HG02678 (cell line): ENCODE results near the gene USH2A.

Experiments used
- ATAC-seq: cut with Tn5 transposase; IDR thresholded peaks from one replicate; pipeline ENCODE4 v1.9.1; 2021; ENCODE audit warnings: mild to moderate bottlenecking, moderate library complexity; ENCODE audit not compliant: unreplicated experiment

Gene USH2A

DNA sequence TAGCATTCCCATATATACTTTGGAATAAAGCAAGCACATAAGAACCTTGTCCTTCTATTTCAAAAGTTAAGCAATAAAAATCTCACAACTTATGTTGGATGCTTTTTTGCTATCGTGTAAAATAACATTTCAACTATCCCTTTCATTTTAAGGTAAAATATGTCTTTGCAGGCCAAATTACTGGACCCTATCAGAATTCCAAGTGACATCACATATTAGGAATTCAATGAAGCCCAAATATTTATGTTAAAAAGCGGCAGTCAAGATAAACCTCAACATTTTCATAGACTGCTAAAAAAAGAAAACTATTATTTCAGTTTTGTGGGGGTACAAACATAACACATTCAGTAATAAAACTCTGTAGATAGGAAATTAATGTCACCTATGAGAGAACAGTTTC lies 604.1 kb downstream of the USH2A start:
- no peak for ATAC-seq

DNA sequence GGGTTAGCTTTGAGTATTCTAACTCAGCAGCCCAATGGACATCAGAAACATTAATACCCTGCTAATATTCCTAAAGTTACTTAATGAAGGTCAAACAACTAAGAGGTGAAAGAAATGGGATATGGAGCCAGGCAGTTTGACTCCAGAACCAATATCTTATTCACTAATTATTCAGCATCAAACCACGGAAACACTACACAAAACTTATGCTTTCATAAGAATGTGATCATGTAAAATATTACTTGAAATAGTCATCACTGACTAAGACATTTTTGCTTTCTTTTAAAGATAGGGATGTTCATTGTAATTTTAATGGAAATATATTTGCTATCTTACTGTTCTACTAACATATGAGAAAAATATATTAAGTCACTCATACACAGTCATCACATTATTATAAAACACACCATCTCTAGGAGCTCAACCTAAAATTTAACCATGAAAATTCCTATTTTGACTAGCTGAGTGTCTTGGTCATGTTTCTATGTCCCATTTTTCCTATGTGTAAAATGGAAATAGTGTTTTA lies 615.3 kb downstream of the USH2A start:
- ATAC-seq: no peak

DNA sequence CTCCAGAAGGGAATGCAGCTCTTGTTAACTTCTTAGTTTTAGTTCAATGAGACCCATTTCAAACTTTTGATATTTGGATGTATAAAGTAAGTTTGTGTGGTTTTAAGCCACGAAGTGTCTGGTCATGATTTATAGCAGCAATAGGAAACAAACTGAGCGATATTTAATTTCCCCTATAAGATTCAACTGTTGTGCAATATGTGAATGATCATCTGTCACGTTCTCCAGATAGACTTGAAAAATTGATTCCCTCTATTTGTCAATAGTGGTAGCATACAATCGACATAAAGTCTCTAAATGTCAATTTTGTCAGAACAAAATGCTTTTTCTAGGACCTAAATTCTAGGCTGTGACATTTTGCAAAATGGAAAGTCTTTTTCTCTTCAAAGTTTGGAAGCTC lies 616.0 kb downstream of the USH2A start:
- ATAC-seq: no peak

DNA sequence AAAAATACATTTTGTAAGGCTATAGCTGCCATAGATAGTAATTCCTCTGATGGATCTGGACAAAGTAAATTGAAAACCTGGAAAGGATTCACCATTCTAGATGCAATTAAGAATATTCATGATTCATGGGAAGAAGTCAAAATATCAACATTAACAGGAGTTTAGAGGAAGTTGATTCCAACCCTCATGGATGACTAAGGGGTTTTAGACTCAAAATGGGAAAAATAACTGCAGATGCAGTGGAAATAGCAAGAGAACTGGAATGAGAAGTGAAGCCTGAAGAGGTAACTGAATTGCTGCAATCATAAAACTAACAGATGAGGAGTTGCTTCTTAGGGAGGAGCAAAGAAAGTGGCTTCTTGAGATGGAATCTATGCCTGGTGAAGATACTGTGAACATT lies 625.4 kb downstream of the USH2A start:
- ATAC-seq: no peak

DNA sequence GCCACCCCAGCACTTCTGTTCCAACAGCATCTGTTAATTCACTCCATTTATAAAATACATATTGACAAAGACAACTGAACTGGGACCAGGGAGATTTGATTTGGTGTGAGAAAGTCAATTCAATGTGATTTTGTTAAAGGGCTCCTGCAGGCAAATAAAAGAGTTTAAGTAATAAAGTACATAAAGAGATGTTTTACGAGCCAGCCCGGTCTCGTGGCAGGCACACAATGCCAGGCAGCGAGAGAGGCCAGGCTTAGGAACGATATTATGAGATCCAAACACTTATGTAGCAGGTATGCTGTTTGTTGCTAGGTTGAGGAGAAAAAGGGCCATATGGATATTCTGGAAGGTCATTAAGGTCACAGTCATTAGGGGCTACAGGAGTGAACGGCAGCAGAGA lies 629.1 kb downstream of the USH2A start:
- no peak for ATAC-seq

DNA sequence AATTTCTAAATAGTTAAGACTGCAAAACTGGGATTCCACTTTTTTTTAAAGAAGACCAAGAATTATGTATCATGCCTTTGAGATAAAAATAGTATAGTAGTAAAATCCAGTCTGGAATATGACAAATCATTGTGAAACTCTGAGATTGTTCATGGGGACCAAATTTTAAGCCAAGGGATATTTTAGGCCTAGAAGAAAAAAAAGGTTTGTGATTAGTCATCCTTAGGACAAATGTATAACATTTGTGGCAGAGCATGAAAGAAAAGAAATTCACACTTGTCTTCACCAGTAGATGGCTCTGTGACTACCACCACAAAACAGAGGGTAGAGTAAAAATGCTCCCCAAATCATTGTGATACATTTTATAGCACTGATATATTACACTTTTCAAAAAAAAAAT lies 630.1 kb downstream of the USH2A start:
- no peak for ATAC-seq

DNA sequence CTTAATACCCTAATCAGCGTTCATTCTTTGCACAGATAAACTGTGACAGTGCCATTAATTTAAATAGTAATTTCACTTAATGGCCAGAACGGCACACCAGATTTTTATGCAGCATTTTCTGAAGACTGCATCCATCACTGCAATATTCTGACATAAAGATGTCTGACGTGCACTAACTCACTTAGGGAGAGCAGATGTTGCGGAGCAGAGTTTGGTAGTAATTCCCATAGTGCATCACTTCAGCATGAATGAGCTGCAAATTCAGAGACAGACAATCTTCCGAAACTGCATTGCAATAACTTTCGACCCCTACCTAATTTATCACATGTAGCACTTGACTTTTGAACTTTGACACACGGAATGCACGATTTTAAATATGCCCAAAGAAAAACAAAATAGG lies 630.8 kb downstream of the USH2A start:
- ATAC-seq: no peak

DNA sequence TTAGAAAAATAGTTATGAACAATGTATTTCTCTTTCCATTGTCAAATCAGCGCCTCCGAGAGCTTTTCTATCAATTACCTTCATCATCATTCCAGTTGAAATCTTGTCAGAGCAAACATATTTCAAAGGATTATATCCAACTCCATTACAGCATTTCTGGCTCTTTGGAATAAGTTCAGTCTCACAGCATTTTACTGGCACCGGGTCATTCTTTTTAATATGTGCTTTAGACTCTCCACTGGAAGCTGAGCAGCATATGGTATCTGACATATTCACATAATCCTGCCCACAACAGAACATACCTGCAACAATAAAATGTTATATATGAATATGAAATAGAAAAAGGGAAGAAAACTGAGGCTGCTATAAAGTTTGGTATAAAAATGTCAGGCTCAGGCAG lies 633.3 kb downstream of the USH2A start:
- ATAC-seq: no peak

DNA sequence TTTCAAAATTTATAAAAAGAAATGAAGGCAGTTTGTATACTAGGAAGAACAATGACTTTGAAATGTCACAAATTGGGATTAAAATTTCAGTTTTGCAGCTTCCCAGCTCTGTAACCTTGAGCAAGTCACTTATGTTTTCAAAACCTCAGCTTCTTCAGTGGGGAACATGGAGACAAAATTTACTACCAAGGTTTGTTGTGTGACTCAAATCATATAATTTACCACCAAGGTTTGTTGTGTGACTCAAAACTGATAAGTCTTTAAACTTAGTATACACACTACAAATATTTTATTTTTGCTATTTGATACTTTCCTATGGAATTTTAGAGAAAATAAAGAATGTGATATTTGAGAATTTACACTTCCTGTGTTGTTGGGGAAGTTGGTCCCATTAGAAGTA lies 636.3 kb downstream of the USH2A start:
- no peak for ATAC-seq

DNA sequence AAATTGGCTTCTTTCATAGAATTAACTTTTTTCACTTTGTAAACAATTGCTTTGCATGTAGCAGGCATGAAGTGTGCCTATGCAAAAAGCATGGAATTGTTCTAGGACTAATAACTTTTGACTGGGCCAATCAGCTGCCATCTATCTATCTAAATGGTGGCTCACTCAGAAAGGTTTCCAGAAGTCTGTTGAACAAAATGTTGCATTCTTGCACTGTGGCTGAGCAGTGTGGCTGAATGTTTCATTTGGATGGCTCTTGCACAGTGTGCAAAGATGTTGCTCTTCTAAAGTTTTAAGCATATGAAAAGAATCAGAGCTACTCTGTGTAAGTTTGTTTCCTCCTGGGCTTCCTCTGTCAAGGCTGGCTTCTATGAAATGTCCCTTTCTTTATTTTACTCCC lies 642.6 kb downstream of the USH2A start:
- ATAC-seq: no peak

DNA sequence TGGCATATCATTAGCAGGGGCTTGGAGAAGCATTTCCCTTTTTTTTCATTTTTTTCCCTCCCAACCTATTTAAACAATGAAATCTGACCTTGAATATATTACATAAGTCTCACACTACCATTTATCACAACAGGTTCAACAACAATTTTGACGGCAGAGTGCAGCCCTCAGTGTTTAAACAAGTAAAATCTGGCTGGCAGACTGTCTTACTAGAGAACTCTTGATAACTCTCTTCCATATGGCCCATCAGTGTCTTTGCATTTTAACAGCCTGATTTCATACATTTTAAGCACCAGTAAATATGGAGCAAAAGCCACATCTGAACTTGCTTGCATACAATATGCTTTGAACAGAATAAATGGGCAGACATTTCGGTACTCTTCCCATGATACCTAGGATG lies 643.1 kb downstream of the USH2A start:
- no peak for ATAC-seq

DNA sequence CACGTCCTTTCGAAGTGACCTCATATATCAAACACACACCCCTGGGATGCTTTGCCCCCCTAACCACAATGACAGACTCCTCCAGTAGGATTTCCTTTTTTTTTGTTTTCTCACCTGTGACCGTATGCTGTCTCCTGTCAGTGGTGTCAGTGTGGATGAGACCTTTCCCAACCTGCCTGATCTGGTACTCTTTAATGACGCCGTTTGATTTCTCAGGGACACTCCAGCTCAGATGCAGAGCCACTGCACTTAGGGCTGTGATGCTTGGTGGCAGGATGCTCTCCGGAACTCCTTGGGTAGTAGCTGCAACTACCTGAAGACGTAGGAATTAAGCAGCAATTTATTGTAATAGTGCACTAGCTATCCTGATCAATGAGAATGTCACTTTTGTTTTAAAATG lies 643.5 kb downstream of the USH2A start:
- no peak for ATAC-seq

DNA sequence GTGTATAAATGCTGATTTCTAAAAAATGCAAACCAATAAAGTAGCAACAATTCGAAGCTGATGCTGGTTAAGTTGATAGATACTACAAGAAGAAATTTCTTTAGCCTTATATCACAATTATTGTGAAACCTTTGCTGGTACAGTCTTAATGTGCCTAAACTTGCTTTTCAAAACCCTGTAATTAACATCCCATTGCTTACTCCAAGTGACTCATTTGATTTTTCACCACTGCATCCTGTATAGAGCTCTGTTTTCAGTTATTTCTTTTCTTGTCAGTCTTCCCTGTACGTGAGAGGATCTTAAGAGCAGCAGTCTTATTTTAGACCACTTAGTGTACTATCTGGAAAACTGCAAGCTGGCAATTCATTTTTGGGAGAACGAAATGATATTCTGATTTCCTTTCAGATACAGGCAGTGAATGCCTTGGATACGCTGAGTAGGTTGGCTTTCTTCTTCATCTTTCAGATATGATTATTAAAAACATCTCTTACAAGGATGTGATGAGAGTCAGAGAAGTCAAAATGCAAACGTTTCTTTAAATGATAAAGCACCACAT lies 645.8 kb downstream of the USH2A start:
- no peak for ATAC-seq

DNA sequence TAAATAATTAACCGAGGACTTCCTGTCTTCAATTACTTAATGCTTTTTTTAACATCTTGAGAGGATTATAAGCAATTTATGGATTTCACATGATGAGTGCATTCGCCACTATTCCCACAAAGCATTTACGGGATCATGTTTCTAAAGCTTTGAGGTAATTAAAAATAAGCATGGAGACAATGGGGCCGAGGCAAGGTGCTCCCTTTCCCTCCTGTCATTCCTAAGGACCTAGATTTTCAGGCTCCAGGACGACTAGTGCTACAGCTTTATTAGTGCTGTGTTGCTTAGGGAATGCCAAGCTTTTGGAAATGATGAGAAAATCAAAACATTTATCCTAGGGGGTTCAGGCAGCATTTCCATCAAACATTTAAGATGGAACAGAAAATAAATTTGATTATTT lies 646.9 kb downstream of the USH2A start:
- no peak for ATAC-seq

DNA sequence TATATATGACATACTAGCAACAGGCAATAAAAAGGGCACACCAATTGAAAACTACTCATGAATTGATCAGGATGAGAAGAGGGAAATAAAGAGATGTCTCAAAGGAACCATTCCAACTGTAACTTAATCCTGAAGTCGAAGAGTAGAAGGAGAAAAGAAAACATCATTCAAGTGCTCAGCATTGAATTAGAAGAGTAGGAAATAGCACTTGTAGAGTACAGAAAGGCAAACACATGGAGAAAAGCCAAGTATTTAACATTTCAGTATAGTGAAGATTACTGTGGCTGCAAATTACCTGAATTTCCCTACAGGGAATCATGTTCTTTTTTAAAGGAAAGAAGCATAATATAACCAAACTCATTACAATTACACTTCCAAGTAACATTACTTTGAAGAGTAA lies 651.1 kb downstream of the USH2A start:
- no peak for ATAC-seq

DNA sequence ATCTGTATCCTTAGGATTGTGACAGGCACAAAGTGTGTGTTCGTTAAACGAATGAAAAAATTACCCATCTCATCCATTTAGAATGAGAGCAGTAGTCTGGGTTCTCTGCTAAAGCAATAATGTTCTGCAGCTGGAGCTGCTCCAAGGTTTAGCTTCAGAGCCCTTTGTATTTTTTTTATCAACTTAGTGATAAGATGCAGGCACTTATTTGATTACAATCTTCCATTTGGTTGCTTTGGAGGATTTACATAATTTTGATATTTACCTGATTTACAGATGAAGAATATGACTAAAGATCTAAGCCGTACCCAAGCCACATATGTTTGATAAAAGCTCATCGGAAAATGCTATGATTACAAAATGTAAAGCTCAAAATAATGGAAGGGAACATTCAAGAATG lies 654.9 kb downstream of the USH2A start:
- ATAC-seq: no peak

DNA sequence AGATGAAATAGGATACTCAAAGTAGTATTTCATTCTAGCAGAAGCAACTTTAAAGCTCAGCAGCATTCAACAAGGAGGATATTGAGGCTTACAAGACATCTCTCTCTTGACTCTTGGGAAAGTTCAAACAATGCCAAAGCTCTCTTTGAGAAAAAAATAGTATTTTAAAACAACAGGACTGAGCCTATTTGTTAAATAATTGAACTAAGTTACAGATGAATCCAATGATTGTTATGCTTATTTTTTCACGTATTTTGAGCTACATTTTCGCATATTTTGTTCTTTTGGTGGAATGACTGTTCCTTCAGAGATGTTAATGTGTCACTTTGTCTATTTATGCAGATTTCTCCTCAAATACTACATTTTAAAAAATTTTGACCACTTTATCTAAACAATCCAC lies 655.5 kb downstream of the USH2A start:
- no peak for ATAC-seq

DNA sequence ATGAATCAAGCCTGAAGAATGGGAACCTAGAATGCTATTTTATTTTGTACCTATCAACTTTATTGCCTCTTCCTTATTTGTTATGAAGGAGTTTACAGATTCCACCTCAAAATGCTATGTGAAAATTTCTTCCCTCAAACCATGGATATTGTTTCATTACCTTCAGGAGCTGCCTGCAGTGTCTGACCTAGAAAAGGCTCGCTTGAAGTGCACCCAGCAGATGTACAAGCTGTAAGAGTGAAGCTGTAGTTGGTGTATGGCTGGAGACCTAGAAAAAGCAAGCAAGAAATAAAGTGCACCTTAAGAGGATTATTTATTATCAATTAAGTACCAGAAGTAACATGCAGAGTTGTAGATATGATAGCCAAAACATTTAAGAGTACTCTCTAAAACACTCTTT lies 656.7 kb downstream of the USH2A start:
- ATAC-seq: no peak

DNA sequence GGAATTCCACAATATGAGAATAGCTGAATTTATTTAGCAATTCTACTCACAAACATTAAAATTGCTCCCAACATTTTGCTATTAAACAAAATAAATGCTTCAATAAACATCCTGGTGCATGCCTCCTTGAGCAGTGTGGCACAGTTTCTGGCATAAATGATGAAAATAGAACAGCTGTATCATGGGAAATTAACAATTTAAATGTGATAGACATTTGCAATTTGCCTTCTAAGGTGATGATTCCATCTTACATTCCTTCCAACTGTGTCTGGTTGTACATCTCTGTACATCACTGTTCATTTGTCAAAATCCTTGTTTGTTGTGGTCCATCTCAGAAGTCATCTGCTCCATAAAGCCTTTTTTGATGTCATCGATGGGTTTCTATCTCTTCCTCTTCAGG lies 657.4 kb downstream of the USH2A start:
- no peak for ATAC-seq

DNA sequence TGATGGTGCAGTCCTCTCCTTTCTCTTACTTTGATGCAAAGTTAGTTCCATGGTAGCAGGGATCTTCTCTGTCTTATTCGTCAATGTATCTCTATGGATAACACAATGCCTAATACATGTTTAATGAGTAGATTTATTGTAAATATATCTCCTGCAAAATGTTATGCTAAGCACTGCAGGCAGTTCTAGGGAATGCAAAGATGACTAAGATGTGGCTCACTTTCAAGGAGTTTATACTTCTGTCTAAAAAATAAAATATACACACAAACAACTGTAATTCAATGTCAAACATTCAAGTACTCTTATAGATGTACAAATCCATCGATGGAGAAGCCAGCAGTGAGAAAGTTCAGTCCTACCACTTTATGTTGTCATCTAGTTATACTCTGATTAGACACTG lies 661.8 kb downstream of the USH2A start:
- no peak for ATAC-seq

DNA sequence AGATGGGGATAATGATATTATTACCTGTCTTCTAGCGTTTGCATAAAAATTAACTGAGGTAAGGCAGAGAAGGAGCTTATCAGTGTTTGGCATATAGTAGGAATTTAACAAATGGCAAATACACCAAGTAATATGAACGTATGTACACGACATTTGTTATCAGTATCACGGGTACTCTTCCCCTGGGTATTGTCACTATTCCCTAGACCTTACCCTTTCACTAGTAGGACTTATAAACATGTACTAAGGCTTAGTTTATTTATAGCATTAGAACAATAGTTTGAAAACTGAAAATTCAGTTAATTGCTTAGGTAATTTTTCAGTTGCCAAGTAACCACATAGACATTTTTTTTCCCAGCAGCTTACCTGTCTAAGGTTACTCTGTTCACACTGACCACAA lies 669.1 kb downstream of the USH2A start:
- ATAC-seq: no peak

DNA sequence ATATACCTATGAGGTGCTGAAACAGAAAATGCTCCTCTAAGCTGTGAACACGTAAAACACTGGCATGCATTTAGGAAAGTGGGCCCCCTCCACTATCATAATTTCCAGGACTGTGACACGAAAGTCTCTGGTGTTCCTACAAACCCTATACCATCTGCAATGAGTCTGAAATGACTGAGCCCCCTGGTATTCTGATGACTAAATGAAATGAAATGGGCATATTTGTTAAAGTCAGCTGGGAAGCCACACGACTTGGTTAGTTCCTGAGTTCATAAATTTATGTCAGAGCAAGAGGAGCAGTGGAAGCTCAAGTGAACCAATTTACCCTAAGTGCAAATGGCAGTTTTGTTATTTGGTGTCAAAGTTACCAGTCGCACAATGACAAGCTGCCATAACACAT lies 673.8 kb downstream of the USH2A start:
- ATAC-seq: no peak

DNA sequence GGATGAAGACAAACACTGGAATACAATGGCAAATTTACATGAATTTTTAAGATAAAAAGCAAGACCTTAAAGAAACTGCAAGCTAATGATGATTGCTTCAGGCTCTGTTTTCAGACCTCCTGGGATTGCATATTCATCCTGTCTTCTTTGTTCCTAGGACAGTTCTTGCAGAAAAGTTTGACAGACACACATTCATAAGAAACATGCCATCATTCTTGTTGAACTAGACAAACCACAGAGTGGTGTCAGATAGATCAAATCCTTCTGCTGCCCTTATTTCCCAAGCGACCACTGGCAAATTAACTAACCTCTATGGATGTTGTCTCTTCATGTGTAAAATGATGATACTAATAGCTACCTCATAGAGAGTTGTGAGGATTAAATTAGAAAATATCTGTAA lies 674.8 kb downstream of the USH2A start:
- no peak for ATAC-seq

DNA sequence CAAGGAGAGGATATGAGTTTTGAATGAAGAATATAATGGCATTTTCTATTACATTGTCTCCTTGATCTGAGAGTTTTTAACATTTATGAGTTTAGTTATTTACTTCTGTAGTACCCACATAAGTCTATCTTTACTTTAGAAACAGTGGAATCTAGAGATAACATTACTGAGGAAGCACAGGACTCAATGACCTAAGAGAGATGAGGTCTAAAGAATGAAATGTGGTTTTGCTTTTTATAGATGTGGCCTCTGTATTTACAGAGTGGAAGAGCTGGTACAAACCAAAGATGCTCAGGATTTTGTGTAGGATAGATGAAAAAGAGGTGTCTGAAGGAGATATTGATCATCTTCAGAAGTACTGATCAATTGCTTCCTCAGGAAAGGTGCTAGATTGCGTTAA lies 678.8 kb downstream of the USH2A start:
- ATAC-seq: no peak
